SK-N-SH (cell line): Measurements from ENCODE around the gene TMEM30A.

Source experiments
- EP300 ChIP-seq, 2 experiments: IDR thresholded peaks; 2 replicates each; pipeline versions ENCODE4 v1.4.0 to v1.6.1; 2012; ENCODE audit warnings: borderline replicate concordance in 1 of 2, low read depth in 1 of 2, low read length in 1 of 2
- EZH2phosphoT487 ChIP-seq: fragments of 200-600 bp; sonication (generic); IDR thresholded peaks from 2 replicates; pipeline ENCODE4 v1.6.1; 2017; ENCODE audit warnings: low read depth, mixed run types, mild to moderate bottlenecking, antibody characterized with exemption, moderate library complexity, borderline replicate concordance
- FOXJ3 ChIP-seq: sonication (generic); formaldehyde crosslinking; IDR thresholded peaks from 2 replicates; pipeline ENCODE4 v1.5.1; 2020; ENCODE audit warnings: mild to moderate bottlenecking, missing genetic modification reagents
- FOXM1 ChIP-seq: IDR thresholded peaks from 2 replicates; pipeline ENCODE4 v1.4.0; 2012; ENCODE audit warnings: low read depth, mild to moderate bottlenecking
- GABPA ChIP-seq: IDR thresholded peaks from 2 replicates; pipeline ENCODE4 v1.4.0; 2012; ENCODE audit warnings: low read depth, mild to moderate bottlenecking
- JUND ChIP-seq: IDR thresholded peaks from 2 replicates; pipeline ENCODE4 v1.4.0; 2012
- POLR2AphosphoS5 ChIP-seq: IDR thresholded peaks from 2 replicates; pipeline ENCODE4 v1.6.1; 2012; ENCODE audit warnings: low read depth, low read length
- RAD21 ChIP-seq: IDR thresholded peaks from 2 replicates; pipeline ENCODE4 v1.6.1; 2012; ENCODE audit warnings: mild to moderate bottlenecking, low read length
- TCF12 ChIP-seq: IDR thresholded peaks from 2 replicates; pipeline ENCODE4 v1.4.0; 2012
- TF ChIP-seq, protein P1 (sequence below): IDR thresholded peaks from 2 replicates; pipeline ENCODE4; 2012
- TF ChIP-seq, protein P2 (sequence below): fragments of 200-600 bp; sonication (generic); IDR thresholded peaks from 2 replicates; pipeline ENCODE4 v1.6.1; 2017; ENCODE audit warnings: antibody characterized with exemption, mild to moderate bottlenecking, moderate library complexity
- TF ChIP-seq, protein P3 (sequence below): IDR thresholded peaks from 2 replicates; pipeline ENCODE4 v1.6.1; 2012; ENCODE audit warnings: mild to moderate bottlenecking, low read depth, low read length, moderate library complexity
- TF ChIP-seq, protein P4 (sequence below): IDR thresholded peaks from 2 replicates; pipeline ENCODE4 v1.4.0; 2012; ENCODE audit warnings: low read depth, borderline replicate concordance

DNA sequence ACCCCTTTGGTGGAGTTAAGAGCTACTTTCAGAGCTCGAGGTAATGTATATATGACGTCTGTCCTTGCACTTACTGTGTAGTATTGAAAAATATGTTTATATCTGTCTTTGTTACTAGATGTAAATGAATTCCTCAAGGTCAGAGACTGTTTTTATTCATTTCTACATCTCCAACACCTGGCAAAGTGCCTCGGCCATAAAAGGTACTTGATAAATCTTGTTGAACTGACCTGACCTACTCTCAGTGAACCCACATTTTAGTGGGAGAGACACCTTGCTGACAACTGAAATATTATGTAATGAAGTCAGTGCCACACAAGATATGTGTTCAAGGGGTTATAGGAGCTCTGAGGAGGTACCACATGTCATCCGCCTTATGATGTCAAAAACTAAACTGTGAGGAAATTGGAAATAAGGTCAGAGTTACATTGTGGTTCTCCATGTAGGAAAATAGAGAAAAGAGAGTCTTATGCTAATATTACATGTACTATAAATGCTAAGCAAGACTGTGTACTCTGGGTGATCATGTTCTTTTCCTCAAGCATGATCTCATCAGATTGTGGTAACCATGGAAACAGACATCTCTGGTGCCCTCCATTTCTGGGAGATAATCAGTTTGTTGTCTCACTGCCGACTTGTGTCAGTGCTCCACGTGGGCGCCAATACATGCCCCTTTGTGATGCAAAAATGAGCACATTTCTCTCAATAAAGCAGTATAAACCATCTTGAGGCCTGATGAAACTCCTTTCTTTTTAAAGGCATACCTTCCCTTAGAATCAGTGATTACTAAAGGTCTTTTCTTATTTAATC lies 5.7 kb upstream of the TMEM30A start:
- TF ChIP-seq FOXM1 (no peak), FOXJ3 (CRISPR knock-in tag) (no peak), JUND (no peak), GABPA (no peak), POLR2AphosphoS5 (no peak), TCF12 (no peak), EP300 (IDR thresholded peaks at IDR 0.05; ENCODE audit: borderline replicate concordance in 1 of 2, low read depth in 1 of 2, low read length in 1 of 2) (no peak), EZH2phosphoT487 (no peak), RAD21 (no peak)
- TF ChIP-seq, protein P1, sequence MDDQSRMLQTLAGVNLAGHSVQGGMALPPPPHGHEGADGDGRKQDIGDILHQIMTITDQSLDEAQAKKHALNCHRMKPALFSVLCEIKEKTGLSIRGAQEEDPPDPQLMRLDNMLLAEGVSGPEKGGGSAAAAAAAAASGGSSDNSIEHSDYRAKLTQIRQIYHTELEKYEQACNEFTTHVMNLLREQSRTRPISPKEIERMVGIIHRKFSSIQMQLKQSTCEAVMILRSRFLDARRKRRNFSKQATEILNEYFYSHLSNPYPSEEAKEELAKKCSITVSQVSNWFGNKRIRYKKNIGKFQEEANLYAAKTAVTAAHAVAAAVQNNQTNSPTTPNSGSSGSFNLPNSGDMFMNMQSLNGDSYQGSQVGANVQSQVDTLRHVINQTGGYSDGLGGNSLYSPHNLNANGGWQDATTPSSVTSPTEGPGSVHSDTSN: no peak
- TF ChIP-seq, protein P2, sequence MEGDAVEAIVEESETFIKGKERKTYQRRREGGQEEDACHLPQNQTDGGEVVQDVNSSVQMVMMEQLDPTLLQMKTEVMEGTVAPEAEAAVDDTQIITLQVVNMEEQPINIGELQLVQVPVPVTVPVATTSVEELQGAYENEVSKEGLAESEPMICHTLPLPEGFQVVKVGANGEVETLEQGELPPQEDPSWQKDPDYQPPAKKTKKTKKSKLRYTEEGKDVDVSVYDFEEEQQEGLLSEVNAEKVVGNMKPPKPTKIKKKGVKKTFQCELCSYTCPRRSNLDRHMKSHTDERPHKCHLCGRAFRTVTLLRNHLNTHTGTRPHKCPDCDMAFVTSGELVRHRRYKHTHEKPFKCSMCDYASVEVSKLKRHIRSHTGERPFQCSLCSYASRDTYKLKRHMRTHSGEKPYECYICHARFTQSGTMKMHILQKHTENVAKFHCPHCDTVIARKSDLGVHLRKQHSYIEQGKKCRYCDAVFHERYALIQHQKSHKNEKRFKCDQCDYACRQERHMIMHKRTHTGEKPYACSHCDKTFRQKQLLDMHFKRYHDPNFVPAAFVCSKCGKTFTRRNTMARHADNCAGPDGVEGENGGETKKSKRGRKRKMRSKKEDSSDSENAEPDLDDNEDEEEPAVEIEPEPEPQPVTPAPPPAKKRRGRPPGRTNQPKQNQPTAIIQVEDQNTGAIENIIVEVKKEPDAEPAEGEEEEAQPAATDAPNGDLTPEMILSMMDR: no peak
- TF ChIP-seq, protein P3, sequence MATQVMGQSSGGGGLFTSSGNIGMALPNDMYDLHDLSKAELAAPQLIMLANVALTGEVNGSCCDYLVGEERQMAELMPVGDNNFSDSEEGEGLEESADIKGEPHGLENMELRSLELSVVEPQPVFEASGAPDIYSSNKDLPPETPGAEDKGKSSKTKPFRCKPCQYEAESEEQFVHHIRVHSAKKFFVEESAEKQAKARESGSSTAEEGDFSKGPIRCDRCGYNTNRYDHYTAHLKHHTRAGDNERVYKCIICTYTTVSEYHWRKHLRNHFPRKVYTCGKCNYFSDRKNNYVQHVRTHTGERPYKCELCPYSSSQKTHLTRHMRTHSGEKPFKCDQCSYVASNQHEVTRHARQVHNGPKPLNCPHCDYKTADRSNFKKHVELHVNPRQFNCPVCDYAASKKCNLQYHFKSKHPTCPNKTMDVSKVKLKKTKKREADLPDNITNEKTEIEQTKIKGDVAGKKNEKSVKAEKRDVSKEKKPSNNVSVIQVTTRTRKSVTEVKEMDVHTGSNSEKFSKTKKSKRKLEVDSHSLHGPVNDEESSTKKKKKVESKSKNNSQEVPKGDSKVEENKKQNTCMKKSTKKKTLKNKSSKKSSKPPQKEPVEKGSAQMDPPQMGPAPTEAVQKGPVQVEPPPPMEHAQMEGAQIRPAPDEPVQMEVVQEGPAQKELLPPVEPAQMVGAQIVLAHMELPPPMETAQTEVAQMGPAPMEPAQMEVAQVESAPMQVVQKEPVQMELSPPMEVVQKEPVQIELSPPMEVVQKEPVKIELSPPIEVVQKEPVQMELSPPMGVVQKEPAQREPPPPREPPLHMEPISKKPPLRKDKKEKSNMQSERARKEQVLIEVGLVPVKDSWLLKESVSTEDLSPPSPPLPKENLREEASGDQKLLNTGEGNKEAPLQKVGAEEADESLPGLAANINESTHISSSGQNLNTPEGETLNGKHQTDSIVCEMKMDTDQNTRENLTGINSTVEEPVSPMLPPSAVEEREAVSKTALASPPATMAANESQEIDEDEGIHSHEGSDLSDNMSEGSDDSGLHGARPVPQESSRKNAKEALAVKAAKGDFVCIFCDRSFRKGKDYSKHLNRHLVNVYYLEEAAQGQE: no peak
- TF ChIP-seq, protein P4, sequence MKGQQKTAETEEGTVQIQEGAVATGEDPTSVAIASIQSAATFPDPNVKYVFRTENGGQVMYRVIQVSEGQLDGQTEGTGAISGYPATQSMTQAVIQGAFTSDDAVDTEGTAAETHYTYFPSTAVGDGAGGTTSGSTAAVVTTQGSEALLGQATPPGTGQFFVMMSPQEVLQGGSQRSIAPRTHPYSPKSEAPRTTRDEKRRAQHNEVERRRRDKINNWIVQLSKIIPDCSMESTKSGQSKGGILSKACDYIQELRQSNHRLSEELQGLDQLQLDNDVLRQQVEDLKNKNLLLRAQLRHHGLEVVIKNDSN: no peak
